Measurements from ENCODE around the gene ASB12. TPM values are rescaled to one million over a fixed set of nuclear protein-coding genes. Genes with fewer than 3 reads are reported as not detected.

The ASB12 gene
- total RNA-seq, 2 experiments from 2014 or later: 0.15 TPM; not detected in 1

DNA sequence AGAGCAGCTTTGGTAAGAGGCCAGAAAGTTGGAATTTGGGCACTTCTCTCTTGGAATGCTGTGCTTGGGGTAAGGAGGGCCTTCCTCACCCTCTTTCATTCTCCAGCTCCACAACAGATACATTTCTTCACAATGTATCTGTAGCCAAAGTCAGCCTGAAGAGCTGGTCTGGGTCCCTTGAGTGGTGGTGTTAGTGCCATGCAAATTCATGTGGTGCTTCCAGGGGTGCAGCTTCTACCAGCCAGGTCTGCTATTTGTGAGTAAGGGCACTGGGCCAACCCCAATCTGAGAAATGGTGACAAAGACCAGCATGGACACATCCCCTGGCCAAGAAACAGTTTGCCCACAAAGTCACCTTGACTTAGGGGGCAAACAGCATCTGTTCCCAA, 42.7 kb downstream of the ASB12 start:
- ChIA-PET CTCF (no interaction called here), POLR2A (no interaction called here)

DNA sequence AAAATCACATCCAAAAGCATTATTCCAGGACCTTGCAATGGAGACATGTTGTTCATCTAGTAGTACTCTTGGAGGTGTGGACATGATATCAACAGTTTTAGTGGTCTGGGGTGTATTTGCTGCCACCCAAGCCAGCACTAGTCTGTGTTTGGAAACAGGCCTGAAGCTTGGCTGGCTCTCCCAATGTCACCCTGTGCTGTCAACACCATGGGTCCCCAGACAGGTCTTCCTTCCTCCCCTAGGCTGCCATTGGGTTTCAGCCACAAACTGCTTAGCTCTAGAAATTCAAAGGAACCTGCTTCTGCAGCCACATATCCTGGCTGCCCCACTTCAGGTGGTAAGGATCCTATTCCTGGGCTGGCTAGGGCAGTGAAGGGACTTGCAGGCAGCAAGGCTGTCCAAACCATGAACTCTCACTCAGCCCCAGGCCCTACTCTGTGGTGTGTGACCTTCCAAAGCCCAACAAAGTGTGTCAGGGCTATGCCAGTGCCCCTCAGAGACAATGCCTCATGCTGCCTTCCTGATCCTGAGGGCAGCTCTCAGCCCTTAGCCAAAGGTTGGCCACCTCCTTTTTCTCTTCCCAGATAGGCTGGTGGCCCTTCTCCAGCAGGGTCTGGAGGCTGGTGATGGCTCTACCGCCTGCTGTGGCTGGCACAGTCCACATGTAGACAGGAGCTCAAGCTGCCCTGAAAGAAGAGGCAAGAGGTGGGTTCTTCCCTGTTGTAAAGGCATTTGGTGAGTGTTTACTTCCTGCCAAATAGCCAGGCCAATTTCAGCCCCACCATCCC, 43.2 kb downstream of the ASB12 start:
- ChIA-PET POLR2A (no interaction called here), CTCF (no interaction called here)

DNA sequence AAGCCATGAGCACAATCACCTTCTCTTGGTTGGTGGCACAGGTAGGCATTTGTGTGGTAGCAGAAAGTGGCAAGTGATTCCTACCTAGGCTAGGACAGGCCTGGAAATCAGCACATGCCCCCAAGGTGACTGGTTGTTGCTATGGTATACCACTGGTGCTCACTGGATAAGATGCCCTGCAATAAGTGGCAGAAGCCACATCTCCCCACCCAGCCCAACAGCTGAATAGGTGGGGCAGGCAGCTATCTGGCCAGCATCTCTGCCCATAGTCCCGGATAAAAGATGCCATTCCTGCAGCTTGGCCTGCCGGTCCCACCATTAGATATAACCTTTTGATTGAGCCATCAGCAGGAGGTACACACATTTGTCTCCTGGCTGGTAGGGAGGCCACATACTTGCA, 46.0 kb downstream of the ASB12 start:
- CTCF ChIA-PET: no interaction called here
- POLR2A ChIA-PET: no interaction called here

DNA sequence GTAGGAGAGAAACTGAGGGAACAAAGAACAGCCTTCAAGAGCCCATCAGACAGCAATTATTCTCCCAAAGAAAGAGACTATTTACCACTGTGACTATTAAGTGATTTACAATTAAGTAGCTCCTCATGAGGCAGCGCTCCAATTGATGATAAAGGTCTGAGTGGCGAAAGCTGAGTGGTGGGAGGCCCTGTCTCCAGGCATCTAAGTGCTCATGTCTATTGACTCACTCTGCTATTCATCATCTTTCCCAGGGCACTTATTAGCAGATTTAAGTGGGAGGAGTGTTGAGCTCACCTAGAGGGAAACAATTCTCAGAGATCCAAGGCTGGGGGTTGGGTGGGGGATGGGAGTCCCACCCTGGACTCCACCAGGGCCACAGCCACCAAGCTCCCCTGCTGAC, 48.2 kb downstream of the ASB12 start:
- CTCF ChIA-PET: interaction anchor here (0.6 kb wide), 1 partner anchor 424 kb away, joined by 5 read pairs; no protein-coding TSS in a partner anchor
- POLR2A ChIA-PET: no interaction called here

DNA sequence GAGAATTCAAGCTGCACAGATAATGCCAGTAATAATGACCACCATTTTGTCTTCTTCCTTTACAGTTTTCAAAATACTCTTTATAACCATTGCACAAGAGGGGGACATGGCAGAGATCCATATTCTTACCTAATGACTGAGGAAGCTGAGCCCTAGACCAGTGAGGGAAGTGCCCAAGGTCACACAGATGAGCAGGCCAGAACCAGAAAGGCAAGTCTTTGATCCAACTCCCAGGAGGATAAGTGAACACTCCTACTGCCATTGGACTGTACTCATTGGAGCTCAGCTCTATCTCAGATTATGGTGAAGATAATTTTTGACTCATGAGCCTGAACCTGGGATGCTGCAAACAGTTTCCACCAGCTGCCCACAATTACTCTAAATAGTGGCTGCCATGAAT, 53.5 kb downstream of the ASB12 start:
- POLR2A ChIA-PET: no interaction called here
- CTCF ChIA-PET: no interaction called here

Other genes with a start within 250 kb of the ASB12 start
- gene AMER1, start 24.9 kb downstream of the ASB12 start, total RNA-seq: 1 to 10 TPM; 3.6 TPM
- 1 to 10 TPM; 3.9 to 6.0 TPM for gene MTMR8, start 164.8 kb upstream of the ASB12 start, total RNA-seq

All from activated CD8-positive, alpha-beta memory T cell treated with anti-CD3 and anti-CD28 coated beads for 36 hours (primary cell).